LNCAP (cell line): Measurements from ENCODE around the gene PRM1.

Experiments used
- CTCF ChIP-seq: fragments of 450-650 bp; IDR thresholded peaks from 2 replicates; pipeline ENCODE4 v1.5.1; 2017; ENCODE audit warnings: mild to moderate bottlenecking

The PRM1 gene

DNA sequence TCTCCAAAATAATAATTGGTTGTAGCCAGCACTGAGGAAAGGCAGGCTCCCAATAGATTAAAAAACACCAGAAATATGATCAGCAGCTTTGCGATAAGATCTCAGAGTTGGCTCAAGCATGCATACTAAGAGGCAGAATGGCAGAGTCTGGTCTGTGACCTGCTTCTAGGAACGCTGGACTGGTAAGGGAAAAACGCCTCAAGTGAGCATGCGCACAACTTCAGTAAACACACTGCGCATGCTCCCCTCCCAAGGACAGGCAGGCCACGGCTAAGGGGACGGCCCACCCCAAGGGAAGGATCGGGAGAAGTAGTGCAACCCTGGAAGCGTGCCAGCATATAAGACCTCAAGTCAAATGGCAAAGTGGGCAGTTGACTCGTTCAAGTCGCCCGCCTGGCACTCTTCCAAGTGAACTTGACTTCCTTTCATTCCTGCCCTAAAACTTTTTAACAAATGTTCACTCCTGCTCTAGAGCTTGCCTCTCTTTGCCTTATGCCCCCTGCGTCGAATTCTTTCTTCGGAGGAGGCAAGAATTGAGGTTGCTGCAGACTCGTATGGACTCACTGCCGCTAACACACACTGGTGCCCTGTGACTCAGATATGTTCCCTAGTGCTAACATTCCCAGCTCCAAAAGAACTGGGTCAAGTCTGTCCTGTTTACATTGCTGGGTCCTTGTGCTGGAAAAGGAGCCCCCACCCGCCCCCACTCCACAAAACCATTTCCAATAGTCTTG is 22.4 kb upstream of the PRM1 start:
- TF ChIP-seq CTCF: no peak

DNA sequence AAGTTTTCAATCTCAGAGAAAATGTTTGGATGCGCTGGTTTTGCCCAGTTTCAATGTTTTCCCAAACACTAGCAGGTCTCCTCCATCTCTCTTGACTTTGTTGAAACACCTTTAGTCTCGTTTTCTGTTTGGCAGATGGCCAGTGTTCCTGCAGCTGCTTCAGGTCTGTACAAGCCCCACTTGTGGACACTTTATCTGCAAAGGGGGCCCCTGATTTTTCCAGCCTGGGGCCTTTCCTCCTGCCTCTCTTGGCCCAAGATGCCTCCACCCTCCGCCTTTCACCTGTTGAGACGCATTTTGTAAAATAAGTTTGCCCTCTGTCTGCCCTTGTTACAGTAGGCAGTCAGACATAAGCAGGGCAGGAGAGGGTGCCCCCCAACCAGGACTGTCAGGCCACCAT is 21.8 kb upstream of the PRM1 start:
- TF ChIP-seq CTCF: no peak

DNA sequence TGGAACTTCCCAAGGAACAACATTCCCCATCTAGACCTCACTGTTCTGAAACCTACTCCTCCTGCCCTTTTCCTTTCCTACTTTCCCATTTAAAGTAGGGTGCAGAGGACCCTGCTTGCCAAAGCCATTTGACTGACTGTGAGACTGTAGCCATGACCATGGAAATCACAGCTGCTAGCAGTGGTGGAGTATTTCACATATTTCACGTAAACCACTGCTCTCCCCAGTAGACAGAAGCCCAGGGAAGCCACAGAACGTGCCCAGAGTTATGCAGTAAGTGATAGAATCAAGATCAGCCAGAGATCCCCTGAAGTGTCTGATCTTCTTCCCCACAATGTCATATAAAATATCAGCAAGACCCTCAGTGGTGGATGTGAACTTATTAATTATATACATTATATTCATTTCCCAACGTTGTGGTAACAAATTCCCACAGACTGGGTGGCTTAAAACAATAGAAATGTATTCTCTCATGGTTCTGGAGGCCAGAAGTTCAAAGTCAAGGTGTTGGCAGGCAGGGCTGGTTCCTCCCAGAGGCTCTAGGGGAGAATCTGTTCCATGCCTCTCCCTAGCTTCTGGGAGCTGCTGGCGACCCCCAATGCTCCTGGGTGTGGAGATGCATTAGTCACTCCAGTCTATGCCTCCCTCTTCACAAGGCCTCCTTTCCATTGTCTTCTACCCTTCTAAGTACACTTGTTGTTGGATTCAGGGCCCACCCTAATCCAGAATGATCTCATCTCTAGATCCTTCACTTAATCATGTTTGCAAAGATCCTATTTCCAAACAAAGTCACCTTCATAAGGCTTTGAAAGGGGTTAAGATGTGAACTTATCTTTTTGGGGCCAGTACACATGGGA is 20.7 kb upstream of the PRM1 start:
- no peak for TF ChIP-seq CTCF

DNA sequence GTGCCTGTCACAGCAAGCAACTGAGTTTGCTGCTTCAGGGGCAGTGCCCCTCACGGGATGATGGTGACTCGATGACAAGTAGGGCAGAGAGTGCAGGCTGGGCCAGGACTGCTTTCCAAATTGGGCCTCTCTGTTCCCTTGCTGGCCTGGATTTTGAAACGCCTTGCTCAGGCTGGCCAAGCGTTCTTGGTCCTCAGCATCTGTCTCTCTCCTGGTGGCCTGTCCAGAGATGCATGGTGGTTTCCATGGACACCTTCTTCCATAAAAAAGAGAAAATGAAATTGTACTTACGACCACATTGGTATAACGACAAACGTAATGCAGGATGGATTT is 19.4 kb upstream of the PRM1 start:
- no peak for TF ChIP-seq CTCF

GRCh38 chr16:11299865-11300559 is 18.9 kb upstream of the PRM1 start:
- no peak for TF ChIP-seq CTCF

DNA sequence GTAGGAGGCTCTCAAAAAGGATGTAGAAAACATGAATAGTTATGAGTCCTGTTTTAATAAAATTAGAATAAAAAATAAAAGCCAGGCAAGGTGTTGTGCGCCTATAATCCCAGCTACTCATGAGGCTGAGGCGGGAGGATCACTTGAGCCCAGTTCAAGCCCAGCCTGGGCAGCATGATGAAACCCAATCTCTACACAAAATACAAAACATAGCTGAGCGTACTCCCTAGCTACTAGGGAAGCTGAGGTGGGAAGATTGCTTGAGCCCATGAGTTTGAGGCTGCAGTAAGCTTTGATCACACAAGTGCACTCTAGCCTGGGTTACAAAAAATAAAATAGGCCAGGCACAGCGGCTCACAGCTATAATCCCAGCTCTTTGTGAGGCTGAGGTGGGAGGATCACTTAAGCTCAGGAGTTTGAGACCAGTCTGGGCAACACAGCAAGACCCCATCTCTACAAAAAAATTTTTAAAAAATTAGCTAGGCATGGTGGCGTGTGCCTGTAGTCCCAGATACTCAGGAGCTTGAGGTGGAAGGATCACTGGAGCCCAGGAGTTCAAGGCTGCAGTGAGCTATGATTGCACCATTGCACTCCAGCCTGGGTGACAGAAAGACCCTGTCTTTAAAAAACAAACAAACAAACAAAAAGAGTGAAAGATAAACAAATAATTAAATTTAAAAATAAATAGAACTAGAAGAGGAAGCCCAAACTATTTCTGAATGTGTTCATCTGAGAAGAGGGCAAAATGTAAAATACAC is 17.2 kb upstream of the PRM1 start:
- TF ChIP-seq CTCF: no peak

GRCh38 chr16:11297492-11298142 is 16.5 kb upstream of the PRM1 start:
- TF ChIP-seq CTCF: no peak
